H1 (cell line): ENCODE measurements around the gene SCART1. TPM values are rescaled to one million over a fixed set of nuclear protein-coding genes. Genes with fewer than 3 reads are reported as not detected.
"Not testable (repeated sequence)": the region's sequence is repeated elsewhere in the genome, so short reads cannot be mapped to it uniquely, and the experiment has no call there.

Experiments used
- CTCF ChIA-PET: fragments of 300-600 bp; sonication (Branson Sonifier 250); formaldehyde crosslinking; loops from one replicate; lab custom pipeline; 2021; ENCODE audit not compliant: partially characterized antibody; lab: Charles Lee
- POLR2A ChIA-PET: fragments of 300-600 bp; sonication (Branson Sonifier 250); formaldehyde crosslinking; loops from one replicate; lab custom pipeline; 2021; ENCODE audit warnings: inconsistent platforms; ENCODE audit not compliant: partially characterized antibody; lab: Charles Lee
- DNase-seq, 2 experiments: peaks; one replicate each; pipeline versions ENCODE4 v3.0.0 to v3.0.0-alpha.2; 2010 to 2022; ENCODE audit warnings: low spot score in 2 of 2, low read depth in 1 of 2, mixed read lengths in 1 of 2
- FAIRE-seq: peaks from 2 replicates; lab custom pipeline; 2011; peaks lifted over from hg19 to GRCh38; lab: Jason Lieb, UNC
- H2AFZ ChIP-seq: 2 replicates; pipeline ENCODE4 v1.8.1; 2012; ENCODE audit warnings: low read length, inconsistent platforms
- H2AK5ac ChIP-seq: 2 replicates; pipeline ENCODE4 v1.6.1; 2013; ENCODE audit warnings: low read depth, low read length
- H2BK120ac ChIP-seq: replicated peaks from 2 replicates; pipeline ENCODE3; 2013; ENCODE audit warnings: low read depth, low read length, inconsistent platforms
- H2BK12ac ChIP-seq: 2 replicates; pipeline ENCODE4 v1.6.1; 2013; ENCODE audit warnings: low read depth, low read length
- H2BK15ac ChIP-seq: 2 replicates; pipeline ENCODE4 v1.6.1; 2013; ENCODE audit warnings: low read length
- H2BK20ac ChIP-seq: 2 replicates; pipeline ENCODE4 v1.6.1; 2013; ENCODE audit warnings: low read length
- H2BK5ac ChIP-seq: 2 replicates; pipeline ENCODE4 v1.6.1; 2013; ENCODE audit warnings: low read depth, low read length
- H3K14ac ChIP-seq: 2 replicates; pipeline ENCODE4 v1.6.1; 2013; ENCODE audit warnings: inconsistent platforms; ENCODE audit not compliant: insufficient read length
- H3K18ac ChIP-seq: 2 replicates; pipeline ENCODE4 v1.6.1; 2013; ENCODE audit warnings: low read length; ENCODE audit errors: extremely low read depth
- H3K23ac ChIP-seq: 2 replicates; pipeline ENCODE4 v1.6.1; 2013; ENCODE audit warnings: inconsistent platforms; ENCODE audit not compliant: insufficient read length
- H3K23me2 ChIP-seq: 2 replicates; pipeline ENCODE4 v1.6.1; 2013; ENCODE audit warnings: low read depth, low read length
- H3K27ac ChIP-seq: 2 replicates; pipeline ENCODE4 v1.6.1; 2011; ENCODE audit warnings: low read depth, low read length, inconsistent platforms
- H3K27me3 ChIP-seq, 4 experiments: replicated peaks in 1 of 4; 1 replicate in 1 of 4; 2 replicates in 3 of 4; pipeline versions ENCODE4 v1.6.1 to v1.8.1; 2011 to 2013; ENCODE audit warnings: low read length in 3 of 4, mild to moderate bottlenecking in 3 of 4, inconsistent platforms in 2 of 4, mixed read lengths in 2 of 4, moderate library complexity in 1 of 4; ENCODE audit not compliant: control insufficient read depth in 3 of 4, insufficient read depth in 3 of 4; ENCODE audit errors: extremely low read depth in 1 of 4
- H3K36me3 ChIP-seq, 4 experiments: 2 replicates each; pipeline versions ENCODE4 v1.6.1 to v1.8.1; 2011 to 2013; ENCODE audit warnings: mild to moderate bottlenecking in 4 of 4, low read length in 3 of 4, moderate library complexity in 2 of 4, control low read depth in 1 of 4, inconsistent platforms in 1 of 4; ENCODE audit not compliant: insufficient read depth in 4 of 4, control insufficient read depth in 2 of 4
- H3K4ac ChIP-seq: replicated peaks from 2 replicates; pipeline ENCODE3; 2013; ENCODE audit warnings: low read length, low read depth, mixed read lengths, inconsistent platforms; ENCODE audit not compliant: insufficient read length
- H3K4me1 ChIP-seq, 4 experiments: replicated peaks in 1 of 4; 1 replicate in 1 of 4; 2 replicates in 3 of 4; pipeline versions ENCODE4 v1.6.1 to v1.8.1; 2011 to 2013; ENCODE audit warnings: low read length in 3 of 4, inconsistent platforms in 2 of 4, mixed read lengths in 1 of 4; ENCODE audit not compliant: insufficient read depth in 4 of 4, control insufficient read depth in 3 of 4
- H3K4me2 ChIP-seq, 2 experiments: 2 replicates each; pipeline versions ENCODE4 v1.6.1 to v1.8.1; 2011 to 2013; ENCODE audit warnings: low read depth in 2 of 2, low read length in 2 of 2, control low read depth in 1 of 2, inconsistent platforms in 1 of 2, mild to moderate bottlenecking in 1 of 2; ENCODE audit not compliant: insufficient read depth in 1 of 2
- H3K4me3 ChIP-seq, 4 experiments: fragments of 200-600, 300-600 bp in 1 of 4; sonication (generic), shearing (Covaris generic), sonication (Bioruptor Twin) in 1 of 4; 2 replicates each; pipeline versions ENCODE4 v1.5.1 to v1.8.1; 2011 to 2016; ENCODE audit warnings: low read length in 4 of 4, low read depth in 3 of 4, control low read depth in 2 of 4, inconsistent platforms in 2 of 4, mild to moderate bottlenecking in 2 of 4, mixed read lengths in 1 of 4, moderate library complexity in 1 of 4; ENCODE audit not compliant: insufficient read depth in 2 of 4; ENCODE audit errors: extremely low read depth in 1 of 4
- H3K56ac ChIP-seq: replicated peaks from 2 replicates; pipeline ENCODE3; 2013; ENCODE audit warnings: low read depth, mild to moderate bottlenecking, mixed read lengths, low read length, inconsistent platforms; ENCODE audit not compliant: insufficient read length
- H3K79me1 ChIP-seq: 2 replicates; pipeline ENCODE4 v1.6.1; 2013; ENCODE audit warnings: low read depth, low read length, control low read depth
- H3K79me2 ChIP-seq, 2 experiments: 2 replicates each; pipeline versions ENCODE4 v1.6.1 to v1.8.1; 2012 to 2013; ENCODE audit warnings: low read length in 2 of 2, mild to moderate bottlenecking in 2 of 2, inconsistent platforms in 1 of 2; ENCODE audit not compliant: insufficient read depth in 2 of 2, control insufficient read depth in 1 of 2
- H3K9ac ChIP-seq, 4 experiments: replicated peaks in 1 of 4; 1 replicate in 1 of 4; 2 replicates in 3 of 4; pipeline versions ENCODE4 v1.6.1 to v1.8.1; 2011 to 2013; ENCODE audit warnings: low read depth in 3 of 4, low read length in 3 of 4, control low read depth in 2 of 4, mild to moderate bottlenecking in 2 of 4, moderate library complexity in 2 of 4, inconsistent platforms in 1 of 4; ENCODE audit errors: extremely low read depth in 1 of 4
- H3K9me3 ChIP-seq, 2 experiments: 2 replicates each; pipeline versions ENCODE4 v1.6.1 to v1.8.1; 2012 to 2013; ENCODE audit warnings: mild to moderate bottlenecking in 2 of 2, moderate library complexity in 2 of 2, control low read depth in 1 of 2, inconsistent platforms in 1 of 2, low read depth in 1 of 2, low read length in 1 of 2, mixed read lengths in 1 of 2; ENCODE audit not compliant: insufficient read depth in 2 of 2
- H4K20me1 ChIP-seq, 2 experiments: replicated peaks in 1 of 2; 2 replicates each; pipeline versions ENCODE3 to v1.8.1; 2011 to 2013; ENCODE audit warnings: inconsistent platforms in 2 of 2, low read length in 2 of 2, mild to moderate bottlenecking in 1 of 2; ENCODE audit not compliant: insufficient read depth in 2 of 2, control insufficient read depth in 1 of 2
- H4K5ac ChIP-seq: 2 replicates; pipeline ENCODE4 v1.6.1; 2013; ENCODE audit warnings: low read length, low read depth, mixed read lengths, inconsistent platforms; ENCODE audit not compliant: insufficient read length
- H4K8ac ChIP-seq: 2 replicates; pipeline ENCODE4 v1.8.0; 2013; ENCODE audit warnings: mild to moderate bottlenecking, moderate library complexity, low read length, inconsistent platforms; ENCODE audit not compliant: insufficient read depth; ENCODE audit errors: extremely low read depth
- H4K91ac ChIP-seq: replicated peaks from 2 replicates; pipeline ENCODE3; 2013; ENCODE audit warnings: low read length, mixed read lengths, inconsistent platforms; ENCODE audit not compliant: insufficient read length
- WGBS, 2 experiments: shearing (Covaris generic) in 1 of 2; methylation state at CpG; one replicate each; pipeline versions ENCODE4 v1.1.6 to v1.1.7; 2013 to 2015; ENCODE audit warnings: low lambda C conversion rate in 2 of 2, mixed read lengths in 2 of 2, inconsistent platforms in 1 of 2, low coverage in 1 of 2, missing lambda C conversion rate in 1 of 2; ENCODE audit not compliant: insufficient replicate concordance in 2 of 2, insufficient coverage in 1 of 2, insufficient read length in 1 of 2; ENCODE audit errors: extremely low coverage in 1 of 2, missing lambda C conversion rate in 1 of 2; 5-methylcytosine and 5-hydroxymethylcytosine counted together
- polyA plus RNA-seq, 7 experiments: library from polyadenylated mRNA; depleted of rRNA in 3 of 7; stranded (reverse) in 5 of 7; unstranded in 2 of 7; fragments of >200 nt in 5 of 7; fragments of 200-250 nt in 2 of 7; gene quantifications; 1 replicate in 5 of 7; 2 replicates in 1 of 7; 4 replicates in 1 of 7; pipeline versions ENCODE4 v1.2.1 to v1.2.3, GENCODE V29; 2011 to 2013; ENCODE audit warnings: missing spikeins in 2 of 7, mixed read lengths in 2 of 7
- total RNA-seq: library from RNA; stranded (reverse); fragmentation: NEBNext Ultra II Directional; extraction: Animal tissue kit (Norgen Biotek cat#: 25700); gene quantifications from 2 replicates; pipeline ENCODE4 v1.2.1, GENCODE V29; 2021

Gene SCART1
- total and polyA plus RNA-seq, 2 of the 8 experiments (the other 6 are each of a cell fraction or from before 2014, with no cell fraction given), result 0.14 to 0.19 TPM

DNA sequence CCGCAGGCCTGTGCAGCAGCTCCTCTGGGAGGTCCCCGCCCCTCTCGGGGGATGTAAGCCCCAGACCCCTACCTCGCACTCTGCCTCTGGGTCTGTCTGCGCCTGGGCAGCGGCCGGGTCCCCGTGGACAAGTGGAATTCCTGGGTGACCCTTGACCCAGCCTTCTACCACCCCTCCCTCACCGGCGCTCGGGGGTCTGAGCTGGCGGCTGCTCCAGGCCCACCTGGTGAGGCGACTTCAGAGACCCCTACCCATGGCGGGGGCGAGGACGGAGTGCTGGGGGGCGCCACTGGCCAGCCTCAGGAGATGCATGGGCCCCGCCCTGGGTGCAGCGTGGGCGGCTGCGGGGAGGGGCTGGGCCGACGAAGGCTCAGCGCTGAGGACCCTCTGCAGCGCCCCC is 21.0 kb upstream of the SCART1 start:
- H3K4me1 ChIP-seq, H3K18ac ChIP-seq, H3K14ac ChIP-seq, CTCF ChIA-PET, H4K20me1 ChIP-seq, H3K27ac ChIP-seq, H3K4me2 ChIP-seq, H3K56ac ChIP-seq, H3K4me3 ChIP-seq, H2BK12ac ChIP-seq, H3K27me3 ChIP-seq, H3K36me3 ChIP-seq, DNase-seq, POLR2A ChIA-PET, H3K4ac ChIP-seq, H2BK20ac ChIP-seq, H2BK120ac ChIP-seq, H3K23me2 ChIP-seq, H4K5ac ChIP-seq, H3K23ac ChIP-seq, FAIRE-seq, H3K79me2 ChIP-seq, H2AK5ac ChIP-seq, H2AFZ ChIP-seq, H4K91ac ChIP-seq, H2BK5ac ChIP-seq, H4K8ac ChIP-seq, H3K79me1 ChIP-seq, H2BK15ac ChIP-seq, H3K9ac ChIP-seq: not testable (repeated sequence)
- no CpG with 5 or more reads among the region's 25 CpGs for WGBS, 2 experiments
- H3K9me3 ChIP-seq, result peaks cover 3 to 32% of the 10 kb centered on the region in 2 experiments
